Liver (tissue), 9 donors: ENCODE data around the gene REPS1. TPM values are rescaled to one million over a fixed set of nuclear protein-coding genes. Genes with fewer than 3 reads are reported as not detected.

ENCODE experiments used
- DNase-seq: peaks from one replicate; pipeline ENCODE4 v3.0.0-alpha.2; 2017; ENCODE audit warnings: low spot score
- H3K27ac ChIP-seq, 2 donors: one replicate each; pipeline ENCODE4 v1.7.0; 2013; ENCODE audit warnings: inconsistent platforms in 2 of 2, low read length in 2 of 2, control low read depth in 1 of 2, low read depth in 1 of 2, mild to moderate bottlenecking in 1 of 2
- H3K27me3 ChIP-seq, 4 donors: one replicate each; pipeline versions ENCODE4 v1.6.1 to v1.7.0; 2013; ENCODE audit warnings: low read length in 3 of 4, inconsistent platforms in 1 of 4, mild to moderate bottlenecking in 1 of 4, moderate library complexity in 1 of 4; ENCODE audit not compliant: control insufficient read depth in 4 of 4, insufficient read depth in 4 of 4
- H3K36me3 ChIP-seq, 4 donors: one replicate each; pipeline versions ENCODE4 v1.6.1 to v1.7.0; 2013; ENCODE audit warnings: low read length in 3 of 4, mild to moderate bottlenecking in 3 of 4, low read depth in 1 of 4, moderate library complexity in 1 of 4; ENCODE audit not compliant: control insufficient read depth in 4 of 4, insufficient read depth in 3 of 4
- H3K4me1 ChIP-seq, 4 donors: one replicate each; pipeline versions ENCODE4 v1.6.1 to v1.7.0; 2013; ENCODE audit warnings: low read length in 3 of 4, mild to moderate bottlenecking in 3 of 4, moderate library complexity in 1 of 4; ENCODE audit not compliant: control insufficient read depth in 4 of 4, insufficient read depth in 4 of 4
- H3K4me3 ChIP-seq, 3 donors: one replicate each; pipeline versions ENCODE4 v1.6.1 to v1.7.0; 2013; ENCODE audit warnings: low read length in 3 of 3, control low read depth in 1 of 3, low read depth in 1 of 3, mild to moderate bottlenecking in 1 of 3
- H3K9ac ChIP-seq, 2 donors: one replicate each; pipeline ENCODE4 v1.7.0; 2013; ENCODE audit warnings: low read length in 2 of 2, mild to moderate bottlenecking in 2 of 2, moderate library complexity in 2 of 2, control low read depth in 1 of 2, low read depth in 1 of 2
- H3K9me3 ChIP-seq, 4 donors: one replicate each; pipeline versions ENCODE4 v1.6.1 to v1.7.0; 2013; ENCODE audit warnings: low read length in 3 of 4; ENCODE audit not compliant: control insufficient read depth in 4 of 4
- EGR1 ChIP-seq, 2 donors: IDR thresholded peaks; 2 replicates each; pipeline ENCODE4 v1.6.1; 2016 to 2018; ENCODE audit warnings: antibody characterized with exemption in 2 of 2, low read depth in 2 of 2
- FOXA1 ChIP-seq: IDR thresholded peaks from 2 replicates; pipeline ENCODE4 v1.6.1; 2016; ENCODE audit warnings: antibody characterized with exemption
- FOXA2 ChIP-seq: IDR thresholded peaks from 2 replicates; pipeline ENCODE4 v1.6.1; 2016; ENCODE audit warnings: antibody characterized with exemption
- GABPA ChIP-seq, 2 donors: IDR thresholded peaks in 1 of 2; conservative IDR thresholded peaks in 1 of 2; 2 replicates each; pipeline ENCODE4 v1.6.1; 2016; ENCODE audit warnings: antibody characterized with exemption in 2 of 2, mild to moderate bottlenecking in 1 of 2, moderate library complexity in 1 of 2
- HNF4A ChIP-seq, 2 donors: conservative IDR thresholded peaks; 2 replicates each; pipeline ENCODE4 v1.6.1; 2016; ENCODE audit warnings: antibody characterized with exemption in 2 of 2, mild to moderate bottlenecking in 2 of 2
- HNF4G ChIP-seq: IDR thresholded peaks from 2 replicates; pipeline ENCODE4 v1.6.1; 2016; ENCODE audit warnings: antibody characterized with exemption
- JUND ChIP-seq, 2 donors: IDR thresholded peaks; 2 replicates each; pipeline ENCODE4 v1.6.1; 2016; ENCODE audit warnings: antibody characterized with exemption in 2 of 2
- NR2F2 ChIP-seq: IDR thresholded peaks from 2 replicates; pipeline ENCODE4 v1.6.1; 2016; ENCODE audit warnings: antibody characterized with exemption
- RAD21 ChIP-seq, 2 donors: IDR thresholded peaks; 2 replicates each; pipeline ENCODE4 v1.6.1; 2016; ENCODE audit warnings: antibody characterized with exemption in 2 of 2, mild to moderate bottlenecking in 2 of 2
- RXRA ChIP-seq, 2 donors: IDR thresholded peaks; 2 replicates each; pipeline ENCODE4 v1.6.1; 2017 to 2018; ENCODE audit warnings: antibody characterized with exemption in 2 of 2, mild to moderate bottlenecking in 1 of 2
- SP1 ChIP-seq: IDR thresholded peaks from 2 replicates; pipeline ENCODE4 v1.6.1; 2018; ENCODE audit warnings: antibody characterized with exemption, mild to moderate bottlenecking
- TAF1 ChIP-seq: conservative IDR thresholded peaks from 2 replicates; pipeline ENCODE4 v1.6.1; 2016; ENCODE audit warnings: antibody characterized with exemption, mild to moderate bottlenecking
- YY1 ChIP-seq: IDR thresholded peaks from 2 replicates; pipeline ENCODE4 v1.6.1; 2016; ENCODE audit warnings: antibody characterized with exemption, mild to moderate bottlenecking
- WGBS: extraction: QIAGEN DNeasy Blood & Tissue Kit; methylation state at CpG from one replicate; pipeline ENCODE4 v1.1.7; 2013; 5-methylcytosine and 5-hydroxymethylcytosine counted together
- polyA plus RNA-seq, 2 donors: library from polyadenylated mRNA; stranded (reverse) in 1 of 2; unstranded in 1 of 2; fragments of 200-250 nt in 1 of 2; fragments of >200 nt in 1 of 2; fragmentation: Nextera tagmentation in 1 of 2; extraction: Ambion mirVana in 1 of 2; gene quantifications; one replicate each; pipeline versions ENCODE4 v1.2.1 to v1.2.3, GENCODE V29; 2013 to 2015
- total RNA-seq, 2 donors: library from RNA; depleted of rRNA; stranded (reverse); fragments of >200 nt; gene quantifications; one replicate each; pipeline ENCODE4 v1.2.3, GENCODE V29; 2014
- TF ChIP-seq, protein P1 (sequence below): IDR thresholded peaks from 2 replicates; pipeline ENCODE4 v1.6.1; 2016; ENCODE audit warnings: antibody characterized with exemption
- TF ChIP-seq, protein P2 (sequence below): fragments of 150-350 bp; IDR thresholded peaks from 2 replicates; pipeline ENCODE4 v1.5.1; 2017; ENCODE audit warnings: improper control_type of control experiment, low read depth, low read length; ENCODE audit not compliant: missing input control
- TF ChIP-seq, protein P3 (sequence below): IDR thresholded peaks from 2 replicates; pipeline ENCODE4 v1.6.1; 2016; ENCODE audit warnings: antibody characterized with exemption, mild to moderate bottlenecking
- TF ChIP-seq, protein P4 (sequence below): IDR thresholded peaks from 2 replicates; pipeline ENCODE4 v1.6.1; 2016; ENCODE audit warnings: antibody characterized with exemption
- TF ChIP-seq, protein P5 (sequence below): IDR thresholded peaks from 2 replicates; pipeline ENCODE4 v1.6.1; 2016; ENCODE audit warnings: antibody characterized with exemption
- donor health status: healthy.
- donor health status: healthy.
- donor health status: healthy.
- donor health status: healthy.
- donor health status: healthy.

REPS1 gene
- total and polyA plus RNA-seq, 4 donors, result 12.3 to 46.4 (median 21.1) TPM

DNA sequence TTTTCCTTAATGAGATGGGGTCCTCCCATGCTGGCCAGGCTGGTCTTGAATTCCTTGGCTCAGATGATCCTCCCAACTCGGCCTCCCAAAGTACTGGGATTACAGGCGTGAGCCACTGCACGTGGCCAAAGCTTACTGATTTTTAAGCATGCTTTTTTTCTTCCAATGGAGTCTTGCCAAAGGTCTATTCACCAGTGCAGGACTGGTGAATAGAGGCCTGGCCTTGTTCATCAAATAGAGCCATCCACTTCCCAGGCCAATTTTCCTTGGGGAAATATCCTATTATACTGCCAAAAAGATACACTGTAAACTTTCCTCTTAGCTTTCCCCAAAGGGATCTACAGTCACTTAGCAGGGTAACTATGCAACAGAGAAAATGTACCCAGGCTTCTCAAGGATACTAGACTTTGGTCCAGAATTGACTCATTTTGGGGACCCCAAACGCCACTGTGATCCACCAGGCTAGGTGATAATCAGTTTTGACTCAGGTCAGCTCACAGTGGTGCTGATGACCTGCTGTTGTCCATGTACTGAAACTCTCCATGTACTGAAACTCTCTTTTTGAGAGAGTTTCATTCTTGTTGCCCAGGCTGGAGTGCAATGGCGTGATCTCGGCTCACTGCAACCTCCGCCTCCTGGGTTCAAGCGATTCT lies 91.8 kb downstream of the REPS1 start (continued):
- no peak for TF ChIP-seq RAD21 (IDR thresholded peaks at IDR 0.05)
- TF ChIP-seq, protein P1, sequence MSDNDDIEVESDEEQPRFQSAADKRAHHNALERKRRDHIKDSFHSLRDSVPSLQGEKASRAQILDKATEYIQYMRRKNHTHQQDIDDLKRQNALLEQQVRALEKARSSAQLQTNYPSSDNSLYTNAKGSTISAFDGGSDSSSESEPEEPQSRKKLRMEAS, result no peak
- TF ChIP-seq GABPA (IDR thresholded peaks at IDR 0.05 in 1 of 2, conservative IDR thresholded peaks at IDR 0.05 in 1 of 2), result no peak
- TF ChIP-seq YY1, result no peak
- no peak for TF ChIP-seq JUND (IDR thresholded peaks at IDR 0.05)
- TF ChIP-seq FOXA2, result no peak
- TF ChIP-seq HNF4G, result no peak
- TF ChIP-seq, protein P2, sequence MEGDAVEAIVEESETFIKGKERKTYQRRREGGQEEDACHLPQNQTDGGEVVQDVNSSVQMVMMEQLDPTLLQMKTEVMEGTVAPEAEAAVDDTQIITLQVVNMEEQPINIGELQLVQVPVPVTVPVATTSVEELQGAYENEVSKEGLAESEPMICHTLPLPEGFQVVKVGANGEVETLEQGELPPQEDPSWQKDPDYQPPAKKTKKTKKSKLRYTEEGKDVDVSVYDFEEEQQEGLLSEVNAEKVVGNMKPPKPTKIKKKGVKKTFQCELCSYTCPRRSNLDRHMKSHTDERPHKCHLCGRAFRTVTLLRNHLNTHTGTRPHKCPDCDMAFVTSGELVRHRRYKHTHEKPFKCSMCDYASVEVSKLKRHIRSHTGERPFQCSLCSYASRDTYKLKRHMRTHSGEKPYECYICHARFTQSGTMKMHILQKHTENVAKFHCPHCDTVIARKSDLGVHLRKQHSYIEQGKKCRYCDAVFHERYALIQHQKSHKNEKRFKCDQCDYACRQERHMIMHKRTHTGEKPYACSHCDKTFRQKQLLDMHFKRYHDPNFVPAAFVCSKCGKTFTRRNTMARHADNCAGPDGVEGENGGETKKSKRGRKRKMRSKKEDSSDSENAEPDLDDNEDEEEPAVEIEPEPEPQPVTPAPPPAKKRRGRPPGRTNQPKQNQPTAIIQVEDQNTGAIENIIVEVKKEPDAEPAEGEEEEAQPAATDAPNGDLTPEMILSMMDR, result no peak
- TF ChIP-seq EGR1 (IDR thresholded peaks at IDR 0.05; ENCODE audit: low read depth in 2 of 2), result no peak
- no peak for TF ChIP-seq RXRA (IDR thresholded peaks at IDR 0.05)

DNA sequence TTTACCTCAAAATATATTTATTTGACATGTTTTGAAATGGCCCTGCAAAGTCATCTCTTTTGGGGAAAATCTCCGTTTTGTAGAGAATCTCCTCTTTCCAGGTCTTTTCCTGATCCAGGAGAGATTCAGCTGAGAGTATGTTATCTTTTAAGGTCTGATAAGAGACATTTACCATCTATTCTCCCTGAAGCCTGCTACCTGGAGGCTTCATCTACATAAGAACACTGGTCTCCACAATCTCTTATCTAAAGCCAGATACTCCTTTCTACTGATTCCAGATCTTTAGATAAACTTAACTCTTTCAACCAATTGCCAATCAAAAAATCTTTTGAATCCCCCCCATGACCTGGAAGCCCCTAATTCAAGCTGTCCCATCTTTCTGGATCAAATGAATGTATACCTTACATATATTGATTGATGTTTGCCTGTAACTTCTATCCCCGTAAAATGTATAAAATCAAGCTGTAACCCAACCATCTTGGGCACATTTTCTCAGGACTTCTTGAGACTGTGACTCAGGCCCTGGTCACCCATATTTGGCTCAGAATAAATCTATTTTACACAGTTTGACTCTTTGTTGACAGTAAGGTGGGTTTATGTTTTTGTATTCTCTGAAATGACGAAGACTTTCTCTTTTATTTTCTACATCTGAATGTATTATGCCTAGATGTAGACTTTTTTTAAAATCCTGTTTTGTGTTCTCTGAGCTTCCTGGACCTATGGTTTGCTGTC lies 96.6 kb downstream of the REPS1 start:
- no peak for TF ChIP-seq RXRA (IDR thresholded peaks at IDR 0.05)
- TF ChIP-seq, protein P3, sequence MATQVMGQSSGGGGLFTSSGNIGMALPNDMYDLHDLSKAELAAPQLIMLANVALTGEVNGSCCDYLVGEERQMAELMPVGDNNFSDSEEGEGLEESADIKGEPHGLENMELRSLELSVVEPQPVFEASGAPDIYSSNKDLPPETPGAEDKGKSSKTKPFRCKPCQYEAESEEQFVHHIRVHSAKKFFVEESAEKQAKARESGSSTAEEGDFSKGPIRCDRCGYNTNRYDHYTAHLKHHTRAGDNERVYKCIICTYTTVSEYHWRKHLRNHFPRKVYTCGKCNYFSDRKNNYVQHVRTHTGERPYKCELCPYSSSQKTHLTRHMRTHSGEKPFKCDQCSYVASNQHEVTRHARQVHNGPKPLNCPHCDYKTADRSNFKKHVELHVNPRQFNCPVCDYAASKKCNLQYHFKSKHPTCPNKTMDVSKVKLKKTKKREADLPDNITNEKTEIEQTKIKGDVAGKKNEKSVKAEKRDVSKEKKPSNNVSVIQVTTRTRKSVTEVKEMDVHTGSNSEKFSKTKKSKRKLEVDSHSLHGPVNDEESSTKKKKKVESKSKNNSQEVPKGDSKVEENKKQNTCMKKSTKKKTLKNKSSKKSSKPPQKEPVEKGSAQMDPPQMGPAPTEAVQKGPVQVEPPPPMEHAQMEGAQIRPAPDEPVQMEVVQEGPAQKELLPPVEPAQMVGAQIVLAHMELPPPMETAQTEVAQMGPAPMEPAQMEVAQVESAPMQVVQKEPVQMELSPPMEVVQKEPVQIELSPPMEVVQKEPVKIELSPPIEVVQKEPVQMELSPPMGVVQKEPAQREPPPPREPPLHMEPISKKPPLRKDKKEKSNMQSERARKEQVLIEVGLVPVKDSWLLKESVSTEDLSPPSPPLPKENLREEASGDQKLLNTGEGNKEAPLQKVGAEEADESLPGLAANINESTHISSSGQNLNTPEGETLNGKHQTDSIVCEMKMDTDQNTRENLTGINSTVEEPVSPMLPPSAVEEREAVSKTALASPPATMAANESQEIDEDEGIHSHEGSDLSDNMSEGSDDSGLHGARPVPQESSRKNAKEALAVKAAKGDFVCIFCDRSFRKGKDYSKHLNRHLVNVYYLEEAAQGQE, result no peak
- TF ChIP-seq, protein P4, sequence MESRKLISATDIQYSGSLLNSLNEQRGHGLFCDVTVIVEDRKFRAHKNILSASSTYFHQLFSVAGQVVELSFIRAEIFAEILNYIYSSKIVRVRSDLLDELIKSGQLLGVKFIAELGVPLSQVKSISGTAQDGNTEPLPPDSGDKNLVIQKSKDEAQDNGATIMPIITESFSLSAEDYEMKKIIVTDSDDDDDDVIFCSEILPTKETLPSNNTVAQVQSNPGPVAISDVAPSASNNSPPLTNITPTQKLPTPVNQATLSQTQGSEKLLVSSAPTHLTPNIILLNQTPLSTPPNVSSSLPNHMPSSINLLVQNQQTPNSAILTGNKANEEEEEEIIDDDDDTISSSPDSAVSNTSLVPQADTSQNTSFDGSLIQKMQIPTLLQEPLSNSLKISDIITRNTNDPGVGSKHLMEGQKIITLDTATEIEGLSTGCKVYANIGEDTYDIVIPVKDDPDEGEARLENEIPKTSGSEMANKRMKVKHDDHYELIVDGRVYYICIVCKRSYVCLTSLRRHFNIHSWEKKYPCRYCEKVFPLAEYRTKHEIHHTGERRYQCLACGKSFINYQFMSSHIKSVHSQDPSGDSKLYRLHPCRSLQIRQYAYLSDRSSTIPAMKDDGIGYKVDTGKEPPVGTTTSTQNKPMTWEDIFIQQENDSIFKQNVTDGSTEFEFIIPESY, result no peak
- TF ChIP-seq YY1, result no peak
- no peak for TF ChIP-seq JUND (IDR thresholded peaks at IDR 0.05)
- no peak for TF ChIP-seq RAD21 (IDR thresholded peaks at IDR 0.05)
- TF ChIP-seq, protein P1, result no peak
- no peak for TF ChIP-seq SP1
- TF ChIP-seq GABPA (IDR thresholded peaks at IDR 0.05 in 1 of 2, conservative IDR thresholded peaks at IDR 0.05 in 1 of 2), result no peak
- TF ChIP-seq, protein P5, sequence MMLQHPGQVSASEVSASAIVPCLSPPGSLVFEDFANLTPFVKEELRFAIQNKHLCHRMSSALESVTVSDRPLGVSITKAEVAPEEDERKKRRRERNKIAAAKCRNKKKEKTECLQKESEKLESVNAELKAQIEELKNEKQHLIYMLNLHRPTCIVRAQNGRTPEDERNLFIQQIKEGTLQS, result no peak
- no peak for TF ChIP-seq TAF1
- no peak for TF ChIP-seq NR2F2
- no peak for TF ChIP-seq FOXA1
- TF ChIP-seq EGR1 (IDR thresholded peaks at IDR 0.05; ENCODE audit: low read depth in 2 of 2), result no peak
- no peak for TF ChIP-seq HNF4G
- no peak for TF ChIP-seq HNF4A (conservative IDR thresholded peaks at IDR 0.05)
- Histone ChIP-seq H3K9me3 (no peaks in the 10 kb centered on the region), H3K27me3 (no peaks in the 10 kb centered on the region), H3K36me3 (no peaks in the 10 kb centered on the region), H3K9ac (no peak overlapping the region), H3K27ac (no peak overlapping the region), H3K4me3 (no peak overlapping the region), H3K4me1 (no peaks in the 10 kb centered on the region)
- DNase-seq, result no peak
- WGBS, result 90% methylated on average over 3 of the region's 3 CpGs
